ENCODE measurements around the gene CLDN12.

DNA sequence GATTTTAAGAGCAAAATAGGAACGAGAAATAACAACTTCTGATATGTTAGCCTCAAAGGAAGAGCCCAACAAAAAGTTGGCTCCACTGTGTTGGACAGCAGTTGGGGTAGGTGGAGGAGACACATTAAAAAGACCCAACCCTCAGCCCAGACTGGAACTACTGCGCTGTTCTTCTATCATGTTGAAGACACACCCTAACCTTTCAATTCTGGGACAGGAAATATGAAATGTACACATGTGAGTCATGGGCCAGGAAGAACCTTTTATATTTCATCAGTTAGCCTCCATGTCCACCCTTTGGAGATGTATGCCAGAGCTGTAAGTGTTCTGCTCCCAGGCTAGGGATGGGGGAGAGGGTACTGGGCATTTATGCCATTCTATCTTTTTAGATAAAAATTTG lies 22.1 kb downstream of the CLDN12 start:
- TF ChIP-seq, protein P1, sequence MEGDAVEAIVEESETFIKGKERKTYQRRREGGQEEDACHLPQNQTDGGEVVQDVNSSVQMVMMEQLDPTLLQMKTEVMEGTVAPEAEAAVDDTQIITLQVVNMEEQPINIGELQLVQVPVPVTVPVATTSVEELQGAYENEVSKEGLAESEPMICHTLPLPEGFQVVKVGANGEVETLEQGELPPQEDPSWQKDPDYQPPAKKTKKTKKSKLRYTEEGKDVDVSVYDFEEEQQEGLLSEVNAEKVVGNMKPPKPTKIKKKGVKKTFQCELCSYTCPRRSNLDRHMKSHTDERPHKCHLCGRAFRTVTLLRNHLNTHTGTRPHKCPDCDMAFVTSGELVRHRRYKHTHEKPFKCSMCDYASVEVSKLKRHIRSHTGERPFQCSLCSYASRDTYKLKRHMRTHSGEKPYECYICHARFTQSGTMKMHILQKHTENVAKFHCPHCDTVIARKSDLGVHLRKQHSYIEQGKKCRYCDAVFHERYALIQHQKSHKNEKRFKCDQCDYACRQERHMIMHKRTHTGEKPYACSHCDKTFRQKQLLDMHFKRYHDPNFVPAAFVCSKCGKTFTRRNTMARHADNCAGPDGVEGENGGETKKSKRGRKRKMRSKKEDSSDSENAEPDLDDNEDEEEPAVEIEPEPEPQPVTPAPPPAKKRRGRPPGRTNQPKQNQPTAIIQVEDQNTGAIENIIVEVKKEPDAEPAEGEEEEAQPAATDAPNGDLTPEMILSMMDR (IDR thresholded peaks at IDR 0.05): no peak
- no peak for TF ChIP-seq ZFX (IDR thresholded peaks at IDR 0.05; ENCODE audit: borderline replicate concordance)
